K562 (cell line): ENCODE results near the gene CEP350. TPM values are rescaled to one million over a fixed set of nuclear protein-coding genes. Genes with fewer than 3 reads are reported as not detected.

Source experiments
- ATAC-seq: fragments of 200-7000 bp; cut with Tn5 transposase; 3 replicates; pipeline ENCODE4 v1.9.1; 2020; ENCODE audit warnings: moderate library complexity
- BruUV-seq: library from RNA; stranded (reverse); fragments of 400-500 nt; replicated peaks from 2 replicates; lab custom pipeline; 2021; lab: Mats Ljungman, UMichigan
- CTCF ChIA-PET: fragments of 300-600 bp; formaldehyde crosslinking; extraction: SDS; loops from one replicate; lab custom pipeline; 2021; ENCODE audit warnings: low intra/inter-chr PET ratio; lab: Yijun Ruan, JAX
- POLR2A ChIA-PET: fragments of 300-600, 350-650 bp; sonication (Branson Sonifier 250); formaldehyde crosslinking; extraction: SDS; loops from one replicate; lab custom pipeline; 2021; ENCODE audit warnings: antibody characterized with exemption, inconsistent platforms; lab: Yijun Ruan, JAX
- DNase-seq, 4 experiments: peaks; one replicate each; pipeline versions ENCODE4 v3.0.0 to v3.0.0-alpha.2; 2011 to 2018; ENCODE audit warnings: low spot score in 3 of 4, mixed read lengths in 3 of 4; ENCODE audit errors: extremely low read depth in 1 of 4
- FAIRE-seq: peaks from 2 replicates; lab custom pipeline; 2011; peaks lifted over from hg19 to GRCh38; lab: Jason Lieb, UNC
- H2AFZ ChIP-seq: 2 replicates; pipeline ENCODE4 v1.6.0; 2011; ENCODE audit warnings: low read depth, low read length, control low read depth, inconsistent platforms
- H3K27ac ChIP-seq: fragments of 200-600 bp; 3 replicates; pipeline ENCODE4 v1.8.0; 2011; ENCODE audit warnings: low read depth, mild to moderate bottlenecking, control low read depth, inconsistent platforms, low read length, moderate library complexity, mixed read lengths; ENCODE audit errors: extremely low read depth
- H3K27me3 ChIP-seq, 2 experiments: fragments of 300-600 bp in 1 of 2; 2 replicates in 1 of 2; 3 replicates in 1 of 2; pipeline versions ENCODE4 v1.6.0 to v1.8.0; 2011; ENCODE audit warnings: inconsistent platforms in 2 of 2, low read length in 2 of 2, mild to moderate bottlenecking in 1 of 2, mixed read lengths in 1 of 2, moderate library complexity in 1 of 2; ENCODE audit not compliant: control insufficient read depth in 2 of 2, insufficient read depth in 2 of 2
- H3K36me3 ChIP-seq: fragments of 300-600 bp; 3 replicates; pipeline ENCODE4 v1.8.0; 2011; ENCODE audit warnings: mild to moderate bottlenecking, low read length, inconsistent platforms; ENCODE audit not compliant: control insufficient read depth, insufficient read depth
- H3K4me1 ChIP-seq, 2 experiments: fragments of 200-600 bp in 1 of 2; replicated peaks in 1 of 2; 2 replicates in 1 of 2; 3 replicates in 1 of 2; pipeline versions ENCODE4 v1.5.1 to v1.8.0; 2011; ENCODE audit warnings: inconsistent platforms in 2 of 2, low read length in 2 of 2, mild to moderate bottlenecking in 1 of 2, mixed read lengths in 1 of 2, moderate library complexity in 1 of 2; ENCODE audit not compliant: control insufficient read depth in 2 of 2, insufficient read depth in 2 of 2
- H3K4me2 ChIP-seq: 2 replicates; pipeline ENCODE4 v1.6.1; 2011; ENCODE audit warnings: low read length, control low read depth, inconsistent platforms, mixed read lengths; ENCODE audit not compliant: insufficient read depth
- H3K4me3 ChIP-seq: fragments of 200-600 bp; sonication (generic), shearing (Covaris generic); 2 replicates; pipeline ENCODE4 v1.5.1; 2016; ENCODE audit warnings: control low read depth, inconsistent platforms
- H3K79me2 ChIP-seq: fragments of 200-600 bp; 3 replicates; pipeline ENCODE4 v1.8.0; 2011; ENCODE audit warnings: low read length, inconsistent platforms; ENCODE audit not compliant: control insufficient read depth, insufficient read depth
- H3K9ac ChIP-seq, 2 experiments: 2 replicates each; pipeline versions ENCODE4 v1.6.0 to v1.6.1; 2011; ENCODE audit warnings: low read depth in 2 of 2, low read length in 2 of 2, control low read depth in 1 of 2, inconsistent platforms in 1 of 2, mild to moderate bottlenecking in 1 of 2, mixed read lengths in 1 of 2; ENCODE audit not compliant: insufficient read depth in 1 of 2
- H3K9me1 ChIP-seq: one replicate; pipeline ENCODE4 v1.6.0; 2011; ENCODE audit warnings: inconsistent platforms, mild to moderate bottlenecking, low read length, moderate library complexity; ENCODE audit not compliant: control insufficient read depth, insufficient read depth
- H3K9me3 ChIP-seq: replicated peaks from 2 replicates; pipeline ENCODE4 v1.5.1; 2011; ENCODE audit warnings: low read depth, low read length, inconsistent platforms; ENCODE audit not compliant: control insufficient read depth, insufficient read depth
- H4K20me1 ChIP-seq: replicated peaks from 2 replicates; pipeline ENCODE4 v1.6.1; 2011; ENCODE audit warnings: low read length, inconsistent platforms, mixed read lengths; ENCODE audit not compliant: control insufficient read depth, insufficient read depth
- ADNP ChIP-seq: fragments of 200-800 bp; sonication (Bioruptor generic); IDR thresholded peaks from 2 replicates; pipeline ENCODE4 v1.6.1; 2016; ENCODE audit warnings: missing genetic modification characterization, missing compliant biosample characterization
- ARID2 ChIP-seq: fragments of 450-650 bp; IDR thresholded peaks from 2 replicates; pipeline ENCODE4 v1.6.1; 2017; ENCODE audit warnings: antibody characterized with exemption, mild to moderate bottlenecking
- BRF1 ChIP-seq: IDR thresholded peaks from 3 replicates; pipeline ENCODE4 v1.6.1; 2011; ENCODE audit warnings: borderline replicate concordance, mild to moderate bottlenecking; ENCODE audit not compliant: insufficient read length; ENCODE audit errors: extremely low read depth
- CREB3L1 ChIP-seq: fragments of 450-650 bp; IDR thresholded peaks from 2 replicates; pipeline ENCODE4 v1.6.1; 2014; ENCODE audit warnings: low read depth, mild to moderate bottlenecking, moderate library complexity, borderline replicate concordance
- IFI16 ChIP-seq: fragments of 250-450 bp; sonication (Bioruptor Pico); IDR thresholded peaks from 2 replicates; pipeline ENCODE4 v2.1.2; 2022; ENCODE audit warnings: mild to moderate bottlenecking, inconsistent platforms
- KLF10 ChIP-seq: fragments of 250-450 bp; sonication (Bioruptor Pico); IDR thresholded peaks from 2 replicates; pipeline ENCODE4 v1.6.1; 2021; ENCODE audit warnings: matching md5 sums
- MAFF ChIP-seq: IDR thresholded peaks from 2 replicates; pipeline ENCODE4 v1.6.1; 2012; ENCODE audit warnings: low read length, improper control_type of control experiment
- MAFK ChIP-seq: IDR thresholded peaks from 2 replicates; pipeline ENCODE4 v1.6.1; 2011; ENCODE audit warnings: low read length, improper control_type of control experiment
- NCOA1 ChIP-seq: fragments of 450-650 bp; IDR thresholded peaks from 2 replicates; pipeline ENCODE4 v1.6.1; 2016; ENCODE audit warnings: low read depth
- PATZ1 ChIP-seq: fragments of 250-450 bp; sonication (Bioruptor Pico); IDR thresholded peaks from 2 replicates; pipeline ENCODE4 v1.5.0; 2020; ENCODE audit warnings: mild to moderate bottlenecking, borderline replicate concordance
- SFPQ ChIP-seq: fragments of 200-400 bp; formaldehyde crosslinking; IDR thresholded peaks from 2 replicates; pipeline ENCODE4 v1.6.1; 2017; ENCODE audit warnings: mild to moderate bottlenecking, low read depth, low read length, moderate library complexity
- SRSF1 ChIP-seq: fragments of 200-400 bp; formaldehyde crosslinking; IDR thresholded peaks from 2 replicates; pipeline ENCODE4 v1.6.1; 2017; ENCODE audit warnings: mild to moderate bottlenecking, low read depth, low read length, moderate library complexity
- ZNF277 ChIP-seq: fragments of 250-450 bp; sonication (Bioruptor Pico); IDR thresholded peaks from 2 replicates; pipeline ENCODE4 v1.8.0; 2022; ENCODE audit warnings: inconsistent platforms, mild to moderate bottlenecking, moderate library complexity, borderline replicate concordance
- ZNF316 ChIP-seq: fragments of 450-650 bp; IDR thresholded peaks from 2 replicates; pipeline ENCODE4 v1.6.1; 2016
- ZNF395 ChIP-seq: fragments of 200-800 bp; sonication (Bioruptor generic); IDR thresholded peaks from 2 replicates; pipeline ENCODE4 v1.6.1; 2017; ENCODE audit warnings: missing genetic modification characterization, missing compliant biosample characterization
- WGBS: fragments of 100-300 bp; shearing (Covaris generic); methylation state at CpG from one replicate; pipeline ENCODE4 v1.1.6; 2016; ENCODE audit warnings: low coverage, mixed read lengths; ENCODE audit not compliant: insufficient coverage; ENCODE audit errors: missing lambda C conversion rate; 5-methylcytosine and 5-hydroxymethylcytosine counted together
- in situ Hi-C: fragments of 300-500 bp; cut with MboI; formaldehyde crosslinking; loops from 4 replicates; pipeline ENCODE4 v1.15.0; 2018; ENCODE audit warnings: inconsistent platforms, mixed read lengths
- intact Hi-C: fragments of 100-400 bp; cut with micrococcal nuclease; formaldehyde crosslinking; loops from 2 replicates; pipeline ENCODE4 v1.14.2; 2022
- polyA plus RNA-seq, 8 experiments: library from polyadenylated mRNA; depleted of rRNA in 4 of 8; stranded (reverse) in 5 of 8; unstranded in 3 of 8; fragments of >200 nt; fragmentation: Nextera tagmentation in 2 of 8; fragmentation: Illumina TruSeq in 1 of 8; extraction: Ambion mirVana in 2 of 8; extraction: Trizol in 1 of 8; gene quantifications; 2 replicates each; pipeline versions ENCODE4 v1.2.1 to v1.2.3, GENCODE V29; 2011 to 2014; ENCODE audit warnings: inconsistent platforms in 1 of 8, missing spikeins in 1 of 8
- total RNA-seq, 7 experiments: library from RNA; depleted of rRNA in 6 of 7; stranded (reverse); fragments of >200 nt in 6 of 7; fragmentation: Illumina TruSeq in 2 of 7; extraction: Trizol in 2 of 7; gene quantifications; 2 replicates each; pipeline versions ENCODE4 v1.2.1 to v1.2.3, GENCODE V29; 2011 to 2021; ENCODE audit warnings: low replicate concordance in 1 of 7

Gene CEP350
- total and polyA plus RNA-seq, 9 of the 15 experiments (the other 6 are each of a cell fraction or from before 2014, with no cell fraction given): 8.3 to 64.3 (median 28.0) TPM

GRCh38 chr1:180027949-180028445 is 73.4 kb downstream of the CEP350 start:
- DNase-seq (no peak), ATAC-seq (no peak), FAIRE-seq (no peak)
- Histone ChIP-seq H2AFZ (no peak overlapping the region), H3K4me2 (no peak overlapping the region), H3K9me1 (no peaks in the 10 kb centered on the region), H3K79me2 (no peaks in the 10 kb centered on the region), H3K27ac (no peak overlapping the region), H4K20me1 (no peaks in the 10 kb centered on the region), H3K27me3 (no peaks in the 10 kb centered on the region), H3K36me3 (peaks cover 51% of the 10 kb centered on the region), H3K9ac (no peak overlapping the region), H3K4me3 (no peak overlapping the region), H3K4me1 (no peaks in the 10 kb centered on the region), H3K9me3 (no peaks in the 10 kb centered on the region)
- intact Hi-C loops (no loop called here), in situ Hi-C loops (no loop called here)
- no TSS peak for BruUV-seq
- ChIA-PET CTCF (interaction anchor here (0.5 kb wide), 1 partner anchor 801 kb away, joined by 4 read pairs; no protein-coding TSS in a partner anchor), POLR2A (interaction anchor here (0.6 kb wide), 1 partner anchor 889 kb away, joined by 3 read pairs; no protein-coding TSS in a partner anchor)
- 88% methylated on average over 2 of the region's 2 CpGs for WGBS
- no peak for TF ChIP-seq NCOA1
- TF ChIP-seq IFI16 (CRISPR knock-in tag): no peak
- TF ChIP-seq ARID2: no peak
- no peak for TF ChIP-seq ADNP (tag)
- no peak for TF ChIP-seq SRSF1
- TF ChIP-seq PATZ1 (CRISPR knock-in tag): no peak
- TF ChIP-seq ZNF316: peak; percentile 80
- TF ChIP-seq BRF1: no peak
- TF ChIP-seq CREB3L1: no peak
- no peak for TF ChIP-seq ZNF395
- no peak for TF ChIP-seq KLF10 (CRISPR knock-in tag)
- no peak for TF ChIP-seq SFPQ
- no peak for TF ChIP-seq ZNF277 (CRISPR knock-in tag)
- TF ChIP-seq MAFK: peak; percentile 50
- TF ChIP-seq MAFF: peak; percentile 62
